Activated naive CD4-positive, alpha-beta T cell treated with Interleukin-2 at 50 U/mL for 16 hours (primary cell): ENCODE results near the gene INTS1.
"Not testable (repeated sequence)": the region's sequence is repeated elsewhere in the genome, so short reads cannot be mapped to it uniquely, and the experiment has no call there.

Experiments
- DNase-seq: peaks from one replicate; pipeline ENCODE4 v3.0.0-alpha.2; 2020

The INTS1 gene

GRCh38 chr7:1459920-1460820 is 44.0 kb downstream of the INTS1 start:
- DNase-seq, result no peak

GRCh38 chr7:1459512-1459892 is 44.7 kb downstream of the INTS1 start:
- peak; percentile 97 for DNase-seq

GRCh38 chr7:1458683-1459511 is 45.3 kb downstream of the INTS1 start, which contains the start of gene MICALL2:
TSS of gene MICALL2 (minus strand) at chr7:1459470. CDS start at chr7:1459326, 144 bp downstream.
- peak; percentile 39 for DNase-seq

- DNase-seq, result no peak
Observed at GRCh38 chr7:1457949-1458682, 46.1 kb downstream of the INTS1 start.

GRCh38 chr7:1457059-1457948 is 46.9 kb downstream of the INTS1 start:
- DNase-seq, result no peak

- no peak for DNase-seq
Observed at GRCh38 chr7:1455955-1456354, 48.2 kb downstream of the INTS1 start.

- no peak for DNase-seq
Observed at GRCh38 chr7:1455241-1455939, 48.8 kb downstream of the INTS1 start.

GRCh38 chr7:1454542-1454941 is 49.6 kb downstream of the INTS1 start:
- no peak for DNase-seq

- DNase-seq, result no peak
Observed at GRCh38 chr7:1452205-1452604, 52.0 kb downstream of the INTS1 start.

- DNase-seq, result no peak
Observed at GRCh38 chr7:1450987-1451386, 53.2 kb downstream of the INTS1 start.

GRCh38 chr7:1450431-1450830 is 53.8 kb downstream of the INTS1 start:
- no peak for DNase-seq

GRCh38 chr7:1449951-1450350 is 54.2 kb downstream of the INTS1 start:
- DNase-seq, result no peak

GRCh38 chr7:1449501-1449900 is 54.7 kb downstream of the INTS1 start:
- no peak for DNase-seq

GRCh38 chr7:1448958-1449357 is 55.2 kb downstream of the INTS1 start:
- DNase-seq, result no peak

- DNase-seq, result no peak
Observed at GRCh38 chr7:1447551-1448244, 56.5 kb downstream of the INTS1 start.

GRCh38 chr7:1447112-1447511 is 57.1 kb downstream of the INTS1 start:
- DNase-seq, result no peak

- DNase-seq, result no peak
Observed at GRCh38 chr7:1446620-1447032, 57.6 kb downstream of the INTS1 start.

GRCh38 chr7:1446026-1446425 is 58.2 kb downstream of the INTS1 start:
- not testable (repeated sequence) for DNase-seq

GRCh38 chr7:1445341-1445740 is 58.8 kb downstream of the INTS1 start:
- no peak for DNase-seq

GRCh38 chr7:1444925-1445322 is 59.3 kb downstream of the INTS1 start:
- no peak for DNase-seq
